ENCODE results near the gene GNAZ.

GNAZ gene

DNA sequence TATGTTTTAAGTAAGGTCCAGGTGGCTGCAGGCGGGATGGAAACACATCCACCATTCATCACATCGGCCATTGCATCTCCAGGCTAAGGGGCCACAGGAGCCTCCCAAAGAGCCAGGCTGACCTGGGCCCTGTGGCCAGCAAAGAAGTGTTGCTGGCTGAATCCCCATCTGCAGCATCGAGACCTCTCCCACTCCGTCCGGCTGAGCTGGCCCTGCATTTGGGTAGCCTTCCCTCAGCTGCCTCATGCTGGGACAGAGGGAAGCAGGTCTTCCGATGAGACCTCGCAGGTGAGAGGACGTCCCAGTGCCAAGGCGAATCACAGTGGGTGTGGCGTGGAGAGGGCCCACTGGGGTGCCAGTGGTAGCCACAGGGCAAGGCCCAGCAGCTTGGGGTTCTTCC is 47.0 kb downstream of the GNAZ start:
- no peak overlapping the region for H3K4me2 ChIP-seq (ENCODE audit: low read length)
- H2BK12ac ChIP-seq (ENCODE audit: low read length), result no peak overlapping the region
- no peak overlapping the region for H3K4me3 ChIP-seq (ENCODE audit: low read depth, low read length)
- H3K4ac ChIP-seq (ENCODE audit: low read depth, low read length), result no peak overlapping the region
- H3K18ac ChIP-seq (ENCODE audit: low read length), result no peak overlapping the region
- no peak overlapping the region for H3K23ac ChIP-seq (ENCODE audit: low read length)
- no peak overlapping the region for H3K27ac ChIP-seq (ENCODE audit: low read depth, low read length)
- H2BK5ac ChIP-seq (ENCODE audit: low read depth, low read length, poor library complexity), result no peak overlapping the region
- no peak overlapping the region for H3K9ac ChIP-seq (ENCODE audit: low read length)
- no peak overlapping the region for H2BK120ac ChIP-seq (ENCODE audit: insufficient read depth, low read length, poor library complexity)
- peaks cover 4 to 11% of the 10 kb centered on the region in 2 experiments for H3K4me1 ChIP-seq (ENCODE audit: control insufficient read depth in 1 of 2, insufficient read depth in 2 of 2, low read length in 2 of 2)
- no peaks in the 10 kb centered on the region for H3K36me3 ChIP-seq (ENCODE audit: control insufficient read depth in 1 of 2, insufficient read depth in 2 of 2, low read length in 2 of 2)
- no peak overlapping the region for H4K91ac ChIP-seq (ENCODE audit: low read depth, low read length)
- peaks cover 2% of the 10 kb centered on the region for H3K9me3 ChIP-seq (ENCODE audit: insufficient read depth, low read depth, low read length)
- no peak overlapping the region for H4K12ac ChIP-seq (ENCODE audit: low read depth, low read length)
- H3K27me3 ChIP-seq (ENCODE audit: insufficient read depth, low read length), result no peaks in the 10 kb centered on the region
- no peak overlapping the region for H3K14ac ChIP-seq (ENCODE audit: low read length)
- no CpG with 5 or more reads among the region's 10 CpGs for WGBS (ENCODE audit: extremely low coverage, insufficient coverage, insufficient read length)
- no peak overlapping the region for H4K8ac ChIP-seq (ENCODE audit: low read depth, low read length)
- no peak for DNase-seq
- no peaks in the 10 kb centered on the region for H3K79me1 ChIP-seq (ENCODE audit: low read length)
- H2AFZ ChIP-seq (ENCODE audit: insufficient read depth, low read length, poor library complexity), result no peak overlapping the region
- H3K79me2 ChIP-seq (ENCODE audit: control insufficient read depth, insufficient read depth, low read length, poor library complexity), result no peaks in the 10 kb centered on the region
- H2AK5ac ChIP-seq (ENCODE audit: low read length), result no peak overlapping the region

DNA sequence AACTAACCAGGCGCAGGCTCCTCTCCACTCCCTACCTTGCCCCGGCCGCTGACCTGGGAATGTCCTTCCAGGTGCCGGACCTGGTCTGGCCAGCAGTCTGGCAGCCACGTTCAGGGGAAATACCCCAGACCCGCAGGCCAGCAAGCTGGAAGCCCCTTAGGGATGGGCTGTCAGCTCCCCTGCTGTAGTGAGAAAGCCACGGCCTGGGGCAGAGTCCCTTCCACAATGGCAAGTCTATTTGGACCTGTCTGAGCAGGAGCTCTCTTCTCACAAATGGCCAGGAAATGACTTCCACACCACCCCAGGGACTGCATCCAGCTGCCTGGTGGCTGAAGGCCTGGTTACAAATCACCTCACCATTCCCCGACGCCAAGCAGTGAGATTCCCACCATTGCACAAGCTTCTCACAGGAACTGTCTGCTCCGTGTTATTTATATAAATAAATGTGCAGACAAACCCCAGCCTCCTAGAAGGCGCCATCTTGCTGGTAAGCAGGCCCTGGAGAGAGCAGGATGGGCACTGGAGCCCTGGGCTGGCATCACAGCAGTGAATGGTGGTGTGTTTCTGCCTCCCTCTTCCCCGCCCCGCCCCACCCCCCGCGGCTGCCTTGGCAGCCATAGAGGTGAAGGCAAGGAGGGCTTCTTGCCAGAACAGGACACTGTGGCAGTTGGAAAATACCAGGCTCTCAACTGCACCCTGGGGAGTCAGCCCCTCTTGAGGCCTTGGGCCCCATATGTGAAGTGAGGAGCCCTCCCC is 47.8 kb downstream of the GNAZ start:
- Histone ChIP-seq H3K79me2 (ENCODE audit: control insufficient read depth, insufficient read depth, low read length, poor library complexity) (no peaks in the 10 kb centered on the region), H3K36me3 (ENCODE audit: control insufficient read depth in 1 of 2, insufficient read depth in 2 of 2, low read length in 2 of 2) (no peaks in the 10 kb centered on the region), H3K9ac (ENCODE audit: low read length) (no peak overlapping the region), H2BK5ac (ENCODE audit: low read depth, low read length, poor library complexity) (no peak overlapping the region), H2AK5ac (ENCODE audit: low read length) (no peak overlapping the region), H3K23ac (ENCODE audit: low read length) (no peak overlapping the region), H3K18ac (ENCODE audit: low read length) (no peak overlapping the region), H4K91ac (ENCODE audit: low read depth, low read length) (no peak overlapping the region), H3K4ac (ENCODE audit: low read depth, low read length) (no peak overlapping the region), H3K4me1 (ENCODE audit: control insufficient read depth in 1 of 2, insufficient read depth in 2 of 2, low read length in 2 of 2) (peaks cover 4 to 11% of the 10 kb centered on the region in 2 experiments), H3K27ac (ENCODE audit: low read depth, low read length) (no peak overlapping the region), H4K12ac (ENCODE audit: low read depth, low read length) (no peak overlapping the region), H3K9me3 (ENCODE audit: insufficient read depth, low read depth, low read length) (peaks cover 2% of the 10 kb centered on the region), H3K4me3 (ENCODE audit: low read depth, low read length) (no peak overlapping the region), H2BK120ac (ENCODE audit: insufficient read depth, low read length, poor library complexity) (no peak overlapping the region), H3K27me3 (ENCODE audit: insufficient read depth, low read length) (no peaks in the 10 kb centered on the region), H4K8ac (ENCODE audit: low read depth, low read length) (no peak overlapping the region), H3K79me1 (ENCODE audit: low read length) (no peaks in the 10 kb centered on the region), H3K4me2 (ENCODE audit: low read length) (no peak overlapping the region), H3K14ac (ENCODE audit: low read length) (no peak overlapping the region), H2BK12ac (ENCODE audit: low read length) (no peak overlapping the region), H2AFZ (ENCODE audit: insufficient read depth, low read length, poor library complexity) (no peak overlapping the region)
- no peak for DNase-seq
- WGBS (ENCODE audit: extremely low coverage, insufficient coverage, insufficient read length), result no CpG with 5 or more reads among the region's 15 CpGs

DNA sequence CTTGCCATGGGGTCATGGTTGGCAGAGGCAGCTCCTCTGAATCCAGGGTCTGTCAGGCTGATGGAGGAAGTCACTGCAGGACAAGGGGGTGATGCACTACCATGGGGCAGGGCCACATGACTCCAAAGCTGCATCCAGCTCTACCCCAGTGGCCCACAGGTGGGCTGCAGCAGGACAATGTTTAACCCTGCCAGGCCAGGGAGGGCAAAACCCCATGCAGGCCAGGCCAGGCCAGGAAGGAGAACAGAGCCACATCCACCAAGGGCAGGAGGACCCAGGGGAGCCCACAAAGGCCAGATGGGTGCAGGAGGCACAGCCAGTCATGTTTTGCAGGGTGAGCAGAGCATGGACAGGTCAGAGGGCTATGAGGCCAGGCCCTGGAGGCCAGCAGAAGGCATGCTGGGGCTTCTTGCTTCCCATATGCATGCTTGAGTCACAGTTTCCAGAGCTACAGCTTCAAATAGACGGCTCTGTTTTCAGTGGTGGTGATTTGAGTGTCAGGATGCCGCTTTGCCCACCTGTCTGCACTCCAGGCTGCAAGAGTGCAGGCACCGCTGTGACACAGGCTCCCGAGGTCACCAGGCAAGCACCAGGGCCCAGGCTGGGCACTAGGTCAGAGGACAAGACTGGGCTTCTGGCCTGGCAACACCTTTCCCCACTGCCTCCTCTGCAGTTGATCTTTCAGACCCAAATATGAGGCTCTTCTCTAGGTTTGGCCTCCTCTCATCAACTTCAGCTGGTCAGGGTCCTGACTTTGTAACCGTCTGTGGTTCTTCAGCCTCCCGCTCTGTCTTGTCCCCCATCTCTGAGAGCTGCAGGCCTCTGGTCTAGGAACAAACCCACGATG is 48.6 kb downstream of the GNAZ start:
- no peak overlapping the region for H3K9ac ChIP-seq (ENCODE audit: low read length)
- no peak overlapping the region for H3K4me3 ChIP-seq (ENCODE audit: low read depth, low read length)
- no peak overlapping the region for H3K23ac ChIP-seq (ENCODE audit: low read length)
- H3K4me1 ChIP-seq (ENCODE audit: control insufficient read depth in 1 of 2, insufficient read depth in 2 of 2, low read length in 2 of 2), result peaks cover 4 to 11% of the 10 kb centered on the region in 2 experiments
- no peaks in the 10 kb centered on the region for H3K36me3 ChIP-seq (ENCODE audit: control insufficient read depth in 1 of 2, insufficient read depth in 2 of 2, low read length in 2 of 2)
- no peak overlapping the region for H4K12ac ChIP-seq (ENCODE audit: low read depth, low read length)
- no peak overlapping the region for H2AFZ ChIP-seq (ENCODE audit: insufficient read depth, low read length, poor library complexity)
- H4K8ac ChIP-seq (ENCODE audit: low read depth, low read length), result no peak overlapping the region
- no peak for DNase-seq
- H3K18ac ChIP-seq (ENCODE audit: low read length), result no peak overlapping the region
- no peak overlapping the region for H2BK120ac ChIP-seq (ENCODE audit: insufficient read depth, low read length, poor library complexity)
- H3K4me2 ChIP-seq (ENCODE audit: low read length), result no peak overlapping the region
- no peaks in the 10 kb centered on the region for H3K79me1 ChIP-seq (ENCODE audit: low read length)
- H3K27ac ChIP-seq (ENCODE audit: low read depth, low read length), result no peak overlapping the region
- H3K14ac ChIP-seq (ENCODE audit: low read length), result no peak overlapping the region
- no CpG with 5 or more reads among the region's 7 CpGs for WGBS (ENCODE audit: extremely low coverage, insufficient coverage, insufficient read length)
- H3K9me3 ChIP-seq (ENCODE audit: insufficient read depth, low read depth, low read length), result peaks cover 2% of the 10 kb centered on the region
- H2BK12ac ChIP-seq (ENCODE audit: low read length), result no peak overlapping the region
- H3K27me3 ChIP-seq (ENCODE audit: insufficient read depth, low read length), result no peaks in the 10 kb centered on the region
- no peaks in the 10 kb centered on the region for H3K79me2 ChIP-seq (ENCODE audit: control insufficient read depth, insufficient read depth, low read length, poor library complexity)
- no peak overlapping the region for H3K4ac ChIP-seq (ENCODE audit: low read depth, low read length)
- no peak overlapping the region for H2BK5ac ChIP-seq (ENCODE audit: low read depth, low read length, poor library complexity)
- H4K91ac ChIP-seq (ENCODE audit: low read depth, low read length), result no peak overlapping the region
- H2AK5ac ChIP-seq (ENCODE audit: low read length), result no peak overlapping the region

DNA sequence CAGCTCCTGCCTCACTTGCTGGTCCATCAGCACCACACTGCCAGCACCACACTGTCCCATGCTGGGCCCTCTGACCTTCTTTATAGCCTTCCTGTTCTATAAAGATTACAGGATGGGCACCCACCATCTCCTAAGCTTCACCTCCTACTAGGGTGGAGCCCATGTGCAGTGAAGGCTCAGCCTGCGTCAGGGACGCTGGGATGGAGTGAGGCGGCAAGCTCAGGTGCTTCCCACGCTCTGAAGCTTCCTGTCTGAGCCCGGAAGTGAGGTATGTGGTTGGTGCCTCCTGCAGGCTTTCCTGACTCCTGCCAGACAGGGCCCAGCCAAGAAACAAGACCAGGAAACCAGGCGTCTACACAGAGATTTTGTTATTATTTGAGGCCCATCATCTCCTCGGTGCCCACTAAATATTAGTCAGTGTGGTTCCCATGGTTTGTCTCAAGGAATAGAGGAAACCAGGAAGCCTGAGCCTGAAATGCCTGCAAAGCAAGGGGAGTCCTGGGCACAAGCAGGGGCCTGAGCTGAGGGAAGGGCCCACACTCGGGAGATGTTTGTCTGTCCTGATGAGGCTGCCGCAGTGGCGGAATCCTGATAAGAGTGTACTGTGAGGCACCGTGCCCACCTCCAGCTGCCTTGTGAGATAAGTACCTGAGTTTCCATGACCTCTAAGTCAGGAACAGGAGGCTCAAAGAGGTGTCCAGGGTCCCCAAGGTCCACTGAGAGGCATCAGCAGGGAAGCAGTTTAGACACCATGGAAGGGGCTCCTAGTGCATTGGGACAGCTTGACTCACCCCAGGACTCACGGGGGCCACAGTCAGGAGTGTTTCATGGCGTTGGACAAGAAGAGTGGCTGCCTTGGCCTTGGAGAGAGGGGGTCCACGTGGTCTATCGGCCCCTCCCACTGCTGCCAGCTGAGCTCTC is 49.4 kb downstream of the GNAZ start:
- Histone ChIP-seq H3K4ac (ENCODE audit: low read depth, low read length) (no peak overlapping the region), H4K8ac (ENCODE audit: low read depth, low read length) (no peak overlapping the region), H2AK5ac (ENCODE audit: low read length) (no peak overlapping the region), H3K79me2 (ENCODE audit: control insufficient read depth, insufficient read depth, low read length, poor library complexity) (no peaks in the 10 kb centered on the region), H3K27ac (ENCODE audit: low read depth, low read length) (no peak overlapping the region), H3K9ac (ENCODE audit: low read length) (no peak overlapping the region), H3K4me3 (ENCODE audit: low read depth, low read length) (no peak overlapping the region), H3K23ac (ENCODE audit: low read length) (no peak overlapping the region), H2BK5ac (ENCODE audit: low read depth, low read length, poor library complexity) (no peak overlapping the region), H3K18ac (ENCODE audit: low read length) (no peak overlapping the region), H4K12ac (ENCODE audit: low read depth, low read length) (no peak overlapping the region), H3K4me2 (ENCODE audit: low read length) (no peak overlapping the region), H3K9me3 (ENCODE audit: insufficient read depth, low read depth, low read length) (peaks cover 2% of the 10 kb centered on the region), H3K36me3 (ENCODE audit: control insufficient read depth in 1 of 2, insufficient read depth in 2 of 2, low read length in 2 of 2) (no peaks in the 10 kb centered on the region), H2BK12ac (ENCODE audit: low read length) (no peak overlapping the region), H3K14ac (ENCODE audit: low read length) (no peak overlapping the region), H2AFZ (ENCODE audit: insufficient read depth, low read length, poor library complexity) (no peak overlapping the region), H4K91ac (ENCODE audit: low read depth, low read length) (no peak overlapping the region), H3K4me1 (ENCODE audit: control insufficient read depth in 1 of 2, insufficient read depth in 2 of 2, low read length in 2 of 2) (peaks cover 4 to 11% of the 10 kb centered on the region in 2 experiments), H3K79me1 (ENCODE audit: low read length) (no peaks in the 10 kb centered on the region), H2BK120ac (ENCODE audit: insufficient read depth, low read length, poor library complexity) (no peak overlapping the region), H3K27me3 (ENCODE audit: insufficient read depth, low read length) (no peaks in the 10 kb centered on the region)
- DNase-seq, result no peak
- whole genome bisulfite sequencing (ENCODE audit: extremely low coverage, insufficient coverage, insufficient read length), result no CpG with 5 or more reads among the region's 15 CpGs
